K562 (cell line): Measurements from ENCODE around the gene GPR39. TPM values are rescaled to one million over a fixed set of nuclear protein-coding genes. Genes with fewer than 3 reads are reported as not detected.
A peak's percentile ranks its signal among the peaks of the same experiment; 100 is the strongest.

Experiments used
- DDX20 ChIP-seq: fragments of 450-650 bp; IDR thresholded peaks from 2 replicates; pipeline ENCODE4 v1.6.1; 2016; ENCODE audit warnings: missing genetic modification characterization, low read depth, mild to moderate bottlenecking, missing compliant biosample characterization, moderate library complexity
- DPF2 ChIP-seq: fragments of 450-650 bp; IDR thresholded peaks from 2 replicates; pipeline ENCODE4 v1.6.1; 2016
- EP300 ChIP-seq: IDR thresholded peaks from 2 replicates; pipeline ENCODE4 v1.6.1; 2012; ENCODE audit warnings: low read length, improper control_type of control experiment
- HDAC6 ChIP-seq: IDR thresholded peaks from 2 replicates; pipeline ENCODE4 v1.6.1; 2012; ENCODE audit warnings: low read depth, mild to moderate bottlenecking, control low read depth, inconsistent platforms, low read length, moderate library complexity
- JUND ChIP-seq, 2 experiments: IDR thresholded peaks; 2 replicates in 1 of 2; 3 replicates in 1 of 2; pipeline ENCODE4 v1.6.1; 2011; ENCODE audit warnings: borderline replicate concordance in 2 of 2, low read depth in 2 of 2, low read length in 2 of 2, improper control_type of control experiment in 1 of 2, missing biosample characterization in 1 of 2, missing genetic modification characterization in 1 of 2, missing genetic modification reagents in 1 of 2
- MAFF ChIP-seq: IDR thresholded peaks from 2 replicates; pipeline ENCODE4 v1.6.1; 2012; ENCODE audit warnings: low read length, improper control_type of control experiment
- MCM3 ChIP-seq: fragments of 450-650 bp; IDR thresholded peaks from 2 replicates; pipeline ENCODE4 v1.6.1; 2016
- PCBP1 ChIP-seq: fragments of 200-400 bp; formaldehyde crosslinking; IDR thresholded peaks from 2 replicates; pipeline ENCODE4 v1.6.1; 2018; ENCODE audit warnings: mild to moderate bottlenecking, low read depth, low read length; ENCODE audit not compliant: poor library complexity, severe bottlenecking
- PRPF4 ChIP-seq: fragments of 200-400 bp; formaldehyde crosslinking; IDR thresholded peaks from one replicate; pipeline ENCODE4 v1.6.1; 2017; ENCODE audit warnings: low read length, low read depth, mild to moderate bottlenecking; ENCODE audit not compliant: insufficient read depth, poor library complexity, severe bottlenecking
- RBBP5 ChIP-seq: fragments of 200-600 bp; sonication (generic); IDR thresholded peaks from 2 replicates; pipeline ENCODE4 v1.6.1; 2012; ENCODE audit warnings: borderline replicate concordance, mild to moderate bottlenecking, low read length, control low read depth, inconsistent platforms; ENCODE audit not compliant: insufficient read depth, poor library complexity, severe bottlenecking
- SMAD4 ChIP-seq: fragments of 250-450 bp; sonication (Bioruptor Pico); conservative IDR thresholded peaks from 2 replicates; pipeline ENCODE4 v1.8.0; 2021; ENCODE audit warnings: inconsistent platforms, mild to moderate bottlenecking, moderate library complexity
- SMARCA4 ChIP-seq: fragments of 450-650 bp; IDR thresholded peaks from 2 replicates; pipeline ENCODE4 v1.6.1; 2016
- TRIM24 ChIP-seq, 2 experiments: fragments of 450-650 bp; IDR thresholded peaks; 2 replicates each; pipeline ENCODE4 v1.6.1; 2016
- ZNF444 ChIP-seq: fragments of 250-450 bp; sonication (Bioruptor Pico); IDR thresholded peaks from 2 replicates; pipeline ENCODE4 v1.4.0; 2020; ENCODE audit warnings: mild to moderate bottlenecking, moderate library complexity
- ZNF76 ChIP-seq: fragments of 250-450 bp; sonication (Bioruptor Pico); IDR thresholded peaks from 2 replicates; pipeline ENCODE4 v1.4.0; 2020; ENCODE audit warnings: mild to moderate bottlenecking, moderate library complexity, borderline replicate concordance
- polyA plus RNA-seq, 8 experiments: library from polyadenylated mRNA; depleted of rRNA in 4 of 8; stranded (reverse) in 5 of 8; unstranded in 3 of 8; fragments of >200 nt; fragmentation: Nextera tagmentation in 2 of 8; fragmentation: Illumina TruSeq in 1 of 8; extraction: Ambion mirVana in 2 of 8; extraction: Trizol in 1 of 8; gene quantifications; 2 replicates each; pipeline versions ENCODE4 v1.2.1 to v1.2.3, GENCODE V29; 2011 to 2014; ENCODE audit warnings: inconsistent platforms in 1 of 8, missing spikeins in 1 of 8
- total RNA-seq, 7 experiments: library from RNA; depleted of rRNA in 6 of 7; stranded (reverse); fragments of >200 nt in 6 of 7; fragmentation: Illumina TruSeq in 2 of 7; extraction: Trizol in 2 of 7; gene quantifications; 2 replicates each; pipeline versions ENCODE4 v1.2.1 to v1.2.3, GENCODE V29; 2011 to 2021; ENCODE audit warnings: low replicate concordance in 1 of 7
- TF ChIP-seq, protein P1 (sequence below): sonication (generic); formaldehyde crosslinking; IDR thresholded peaks from 2 replicates; pipeline ENCODE4 v1.8.0; 2023; ENCODE audit warnings: mild to moderate bottlenecking, missing genetic modification reagents
- TF ChIP-seq, protein P2 (sequence below): fragments of 250-450 bp; sonication (Bioruptor Pico); IDR thresholded peaks from 2 replicates; pipeline ENCODE4 v1.8.0; 2021; ENCODE audit warnings: moderate library complexity, mild to moderate bottlenecking, inconsistent platforms
- TF ChIP-seq, protein P3 (sequence below): fragments of 250-450 bp; sonication (Bioruptor Pico); IDR thresholded peaks from 2 replicates; pipeline ENCODE4 v1.5.0; 2022; ENCODE audit warnings: mild to moderate bottlenecking
- TF ChIP-seq, protein P4 (sequence below): sonication (generic); formaldehyde crosslinking; IDR thresholded peaks from 2 replicates; pipeline ENCODE4 v1.9.0; 2022; ENCODE audit warnings: mild to moderate bottlenecking, missing genetic modification reagents

The GPR39 gene
- total and polyA plus RNA-seq, 9 of the 15 experiments (the other 6 are each of a cell fraction or from before 2014, with no cell fraction given) = 0.04 TPM; not detected in 8

DNA sequence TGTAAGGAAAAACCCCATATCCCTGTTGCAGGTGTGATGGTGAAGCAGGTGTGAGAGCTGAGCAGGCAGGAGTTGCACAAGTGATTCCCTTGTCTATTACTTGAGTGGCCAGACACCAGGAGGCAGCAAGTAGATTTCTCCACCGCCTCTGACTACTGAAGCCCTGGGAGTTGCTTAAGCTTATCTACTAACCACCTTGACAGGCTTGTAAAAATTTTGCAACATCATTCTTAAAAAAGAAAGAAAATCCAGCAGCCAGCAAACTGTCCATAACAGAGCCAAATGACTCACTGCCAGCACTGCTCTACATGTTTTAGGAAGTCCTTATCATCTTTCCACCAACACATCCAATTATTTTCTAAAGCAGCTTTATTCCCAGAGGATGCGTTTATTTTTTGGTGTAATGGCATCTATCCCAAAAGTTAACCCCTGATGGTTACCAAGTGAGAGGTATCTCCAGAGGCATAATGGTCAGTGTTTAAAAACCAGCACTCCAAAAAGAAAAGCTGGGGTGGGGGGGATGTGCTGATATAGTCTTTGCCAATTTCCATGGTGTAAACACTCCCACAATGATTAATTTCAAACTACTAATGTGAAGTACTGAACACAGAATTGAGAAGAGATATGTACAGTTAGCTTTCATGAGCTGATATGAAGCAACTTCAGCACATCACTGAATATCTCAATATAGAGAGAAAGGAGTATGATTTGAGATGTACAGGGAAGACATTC, 16.3 kb upstream of the GPR39 start (continued):
- no peak for TF ChIP-seq HDAC6
- no peak for TF ChIP-seq PRPF4
- TF ChIP-seq ZNF444 = no peak
- TF ChIP-seq MAFF = peak; percentile 55; the same call in 1 of the 2 replicates
- no peak for TF ChIP-seq DDX20 (tag)
- TF ChIP-seq, protein P1, sequence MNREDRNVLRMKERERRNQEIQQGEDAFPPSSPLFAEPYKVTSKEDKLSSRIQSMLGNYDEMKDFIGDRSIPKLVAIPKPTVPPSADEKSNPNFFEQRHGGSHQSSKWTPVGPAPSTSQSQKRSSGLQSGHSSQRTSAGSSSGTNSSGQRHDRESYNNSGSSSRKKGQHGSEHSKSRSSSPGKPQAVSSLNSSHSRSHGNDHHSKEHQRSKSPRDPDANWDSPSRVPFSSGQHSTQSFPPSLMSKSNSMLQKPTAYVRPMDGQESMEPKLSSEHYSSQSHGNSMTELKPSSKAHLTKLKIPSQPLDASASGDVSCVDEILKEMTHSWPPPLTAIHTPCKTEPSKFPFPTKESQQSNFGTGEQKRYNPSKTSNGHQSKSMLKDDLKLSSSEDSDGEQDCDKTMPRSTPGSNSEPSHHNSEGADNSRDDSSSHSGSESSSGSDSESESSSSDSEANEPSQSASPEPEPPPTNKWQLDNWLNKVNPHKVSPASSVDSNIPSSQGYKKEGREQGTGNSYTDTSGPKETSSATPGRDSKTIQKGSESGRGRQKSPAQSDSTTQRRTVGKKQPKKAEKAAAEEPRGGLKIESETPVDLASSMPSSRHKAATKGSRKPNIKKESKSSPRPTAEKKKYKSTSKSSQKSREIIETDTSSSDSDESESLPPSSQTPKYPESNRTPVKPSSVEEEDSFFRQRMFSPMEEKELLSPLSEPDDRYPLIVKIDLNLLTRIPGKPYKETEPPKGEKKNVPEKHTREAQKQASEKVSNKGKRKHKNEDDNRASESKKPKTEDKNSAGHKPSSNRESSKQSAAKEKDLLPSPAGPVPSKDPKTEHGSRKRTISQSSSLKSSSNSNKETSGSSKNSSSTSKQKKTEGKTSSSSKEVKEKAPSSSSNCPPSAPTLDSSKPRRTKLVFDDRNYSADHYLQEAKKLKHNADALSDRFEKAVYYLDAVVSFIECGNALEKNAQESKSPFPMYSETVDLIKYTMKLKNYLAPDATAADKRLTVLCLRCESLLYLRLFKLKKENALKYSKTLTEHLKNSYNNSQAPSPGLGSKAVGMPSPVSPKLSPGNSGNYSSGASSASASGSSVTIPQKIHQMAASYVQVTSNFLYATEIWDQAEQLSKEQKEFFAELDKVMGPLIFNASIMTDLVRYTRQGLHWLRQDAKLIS = no peak
- TF ChIP-seq ZNF76 (CRISPR knock-in tag) = no peak
- peak; percentile 47; the same call in 1 of the 2 replicates for TF ChIP-seq DPF2
- TF ChIP-seq, protein P2, sequence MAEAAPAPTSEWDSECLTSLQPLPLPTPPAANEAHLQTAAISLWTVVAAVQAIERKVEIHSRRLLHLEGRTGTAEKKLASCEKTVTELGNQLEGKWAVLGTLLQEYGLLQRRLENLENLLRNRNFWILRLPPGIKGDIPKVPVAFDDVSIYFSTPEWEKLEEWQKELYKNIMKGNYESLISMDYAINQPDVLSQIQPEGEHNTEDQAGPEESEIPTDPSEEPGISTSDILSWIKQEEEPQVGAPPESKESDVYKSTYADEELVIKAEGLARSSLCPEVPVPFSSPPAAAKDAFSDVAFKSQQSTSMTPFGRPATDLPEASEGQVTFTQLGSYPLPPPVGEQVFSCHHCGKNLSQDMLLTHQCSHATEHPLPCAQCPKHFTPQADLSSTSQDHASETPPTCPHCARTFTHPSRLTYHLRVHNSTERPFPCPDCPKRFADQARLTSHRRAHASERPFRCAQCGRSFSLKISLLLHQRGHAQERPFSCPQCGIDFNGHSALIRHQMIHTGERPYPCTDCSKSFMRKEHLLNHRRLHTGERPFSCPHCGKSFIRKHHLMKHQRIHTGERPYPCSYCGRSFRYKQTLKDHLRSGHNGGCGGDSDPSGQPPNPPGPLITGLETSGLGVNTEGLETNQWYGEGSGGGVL (CRISPR knock-in tag) = no peak
- no peak for TF ChIP-seq RBBP5
- no peak for TF ChIP-seq SMAD4 (CRISPR knock-in tag)
- peak; percentile 40 to 48; a peak in 2 of 4 replicates for TF ChIP-seq TRIM24 (IDR thresholded peaks at IDR 0.05)
- peak; percentile 44; the same call in 1 of the 2 replicates for TF ChIP-seq EP300
- peak; percentile 34; the same call in 1 of the 2 replicates for TF ChIP-seq SMARCA4
- TF ChIP-seq, protein P3, sequence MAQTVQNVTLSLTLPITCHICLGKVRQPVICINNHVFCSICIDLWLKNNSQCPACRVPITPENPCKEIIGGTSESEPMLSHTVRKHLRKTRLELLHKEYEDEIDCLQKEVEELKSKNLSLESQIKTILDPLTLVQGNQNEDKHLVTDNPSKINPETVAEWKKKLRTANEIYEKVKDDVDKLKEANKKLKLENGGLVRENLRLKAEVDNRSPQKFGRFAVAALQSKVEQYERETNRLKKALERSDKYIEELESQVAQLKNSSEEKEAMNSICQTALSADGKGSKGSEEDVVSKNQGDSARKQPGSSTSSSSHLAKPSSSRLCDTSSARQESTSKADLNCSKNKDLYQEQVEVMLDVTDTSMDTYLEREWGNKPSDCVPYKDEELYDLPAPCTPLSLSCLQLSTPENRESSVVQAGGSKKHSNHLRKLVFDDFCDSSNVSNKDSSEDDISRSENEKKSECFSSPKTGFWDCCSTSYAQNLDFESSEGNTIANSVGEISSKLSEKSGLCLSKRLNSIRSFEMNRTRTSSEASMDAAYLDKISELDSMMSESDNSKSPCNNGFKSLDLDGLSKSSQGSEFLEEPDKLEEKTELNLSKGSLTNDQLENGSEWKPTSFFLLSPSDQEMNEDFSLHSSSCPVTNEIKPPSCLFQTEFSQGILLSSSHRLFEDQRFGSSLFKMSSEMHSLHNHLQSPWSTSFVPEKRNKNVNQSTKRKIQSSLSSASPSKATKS (CRISPR knock-in tag) = no peak
- TF ChIP-seq PCBP1 = no peak
- no peak for TF ChIP-seq MCM3
- TF ChIP-seq JUND (IDR thresholded peaks at IDR 0.05; ENCODE audit: borderline replicate concordance, low read depth, low read length) = no peak
- 0 out of 3 replicates have a peak, but pooled peaks have one; percentile 49 for TF ChIP-seq JUND (tag; IDR thresholded peaks at IDR 0.05; ENCODE audit: borderline replicate concordance, low read depth, low read length)
- TF ChIP-seq, protein P4, sequence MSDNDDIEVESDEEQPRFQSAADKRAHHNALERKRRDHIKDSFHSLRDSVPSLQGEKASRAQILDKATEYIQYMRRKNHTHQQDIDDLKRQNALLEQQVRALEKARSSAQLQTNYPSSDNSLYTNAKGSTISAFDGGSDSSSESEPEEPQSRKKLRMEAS (CRISPR knock-in tag) = no peak
